GM12878 (cell line): ENCODE results near the gene NUDCD2. TPM values are rescaled to one million over a fixed set of nuclear protein-coding genes. Genes with fewer than 3 reads are reported as not detected.

Experiments used
- BHLHE40 ChIP-seq, 2 experiments: fragments of 450-650 bp in 1 of 2; IDR thresholded peaks; 2 replicates each; pipeline ENCODE4 v1.6.1; 2011 to 2017; ENCODE audit warnings: low read depth in 2 of 2, borderline replicate concordance in 1 of 2, improper control_type of control experiment in 1 of 2, low read length in 1 of 2, mild to moderate bottlenecking in 1 of 2
- CHD2 ChIP-seq: IDR thresholded peaks from 2 replicates; pipeline ENCODE4 v1.6.1; 2011; ENCODE audit warnings: low read depth, low read length, improper control_type of control experiment, borderline replicate concordance
- CREB1 ChIP-seq: IDR thresholded peaks from 2 replicates; pipeline ENCODE4 v1.6.1; 2012; ENCODE audit warnings: low read depth, mild to moderate bottlenecking, inconsistent platforms
- DPF2 ChIP-seq: fragments of 450-650 bp; IDR thresholded peaks from 2 replicates; pipeline ENCODE4 v1.6.1; 2017; ENCODE audit warnings: mild to moderate bottlenecking
- EP300 ChIP-seq, 2 experiments: fragments of 150-350 bp in 1 of 2; IDR thresholded peaks; 2 replicates each; pipeline ENCODE4 v1.6.1; 2011 to 2012; ENCODE audit warnings: low read depth in 2 of 2, low read length in 2 of 2, borderline replicate concordance in 1 of 2, improper control_type of control experiment in 1 of 2, inconsistent platforms in 1 of 2; ENCODE audit not compliant: control insufficient read depth in 1 of 2
- EZH2 ChIP-seq: IDR thresholded peaks from 2 replicates; pipeline ENCODE4 v1.6.1; 2012; ENCODE audit warnings: low read depth, mild to moderate bottlenecking, control low read depth, inconsistent platforms, low read length, borderline replicate concordance; ENCODE audit not compliant: control insufficient read depth
- HCFC1 ChIP-seq: fragments of 150-350 bp; IDR thresholded peaks from 2 replicates; pipeline ENCODE4 v1.6.1; 2014; ENCODE audit warnings: low read length
- HDAC2 ChIP-seq: fragments of 200-600 bp; sonication (generic); IDR thresholded peaks from 2 replicates; pipeline ENCODE4 v1.6.1; 2017
- HDAC6 ChIP-seq: fragments of 200-600 bp; sonication (generic); IDR thresholded peaks from one replicate; pipeline ENCODE4 v1.8.0; 2017; ENCODE audit warnings: antibody characterized with exemption; ENCODE audit not compliant: unreplicated experiment
- IKZF2 ChIP-seq, 2 experiments: fragments of 450-650 bp; IDR thresholded peaks; 2 replicates each; pipeline ENCODE4 v1.6.1; 2017; ENCODE audit warnings: mild to moderate bottlenecking in 2 of 2, moderate library complexity in 2 of 2
- IRF3 ChIP-seq: fragments of 450-650 bp; IDR thresholded peaks from 2 replicates; pipeline ENCODE4 v1.6.1; 2014; ENCODE audit warnings: mild to moderate bottlenecking
- PBX3 ChIP-seq: IDR thresholded peaks from 2 replicates; pipeline ENCODE4 v1.6.1; 2011; ENCODE audit warnings: mild to moderate bottlenecking, low read depth, low read length, moderate library complexity; ENCODE audit not compliant: insufficient replicate concordance
- POLR2A ChIP-seq: IDR thresholded peaks from 2 replicates; pipeline ENCODE4 v1.6.1; 2011; ENCODE audit warnings: low read depth, mild to moderate bottlenecking, low read length
- RBBP5 ChIP-seq: fragments of 200-600 bp; sonication (generic); conservative IDR thresholded peaks from 2 replicates; pipeline ENCODE4 v1.6.1; 2016
- SP1 ChIP-seq: IDR thresholded peaks from one replicate; pipeline ENCODE4 v1.6.1; 2011; ENCODE audit warnings: low read depth, low read length
- TARDBP ChIP-seq: IDR thresholded peaks from 2 replicates; pipeline ENCODE4 v1.6.1; 2016; ENCODE audit warnings: borderline replicate concordance
- TBL1XR1 ChIP-seq: IDR thresholded peaks from 2 replicates; pipeline ENCODE4 v1.6.1; 2012; ENCODE audit warnings: low read depth, low read length, improper control_type of control experiment
- TCF3 ChIP-seq: IDR thresholded peaks from 2 replicates; pipeline ENCODE4 v1.6.1; 2012; ENCODE audit warnings: low read depth, mild to moderate bottlenecking, low read length, borderline replicate concordance; ENCODE audit not compliant: insufficient read depth
- YBX1 ChIP-seq: fragments of 450-650 bp; IDR thresholded peaks from 2 replicates; pipeline ENCODE4 v1.6.1; 2016; ENCODE audit warnings: antibody characterized with exemption
- YY1 ChIP-seq: IDR thresholded peaks from 2 replicates; pipeline ENCODE4 v1.6.1; 2011; ENCODE audit warnings: low read depth, mild to moderate bottlenecking, low read length
- ZBTB33 ChIP-seq: fragments of 450-650 bp; IDR thresholded peaks from 2 replicates; pipeline ENCODE4 v1.6.1; 2017; ENCODE audit warnings: mild to moderate bottlenecking
- polyA plus RNA-seq, 11 experiments: library from polyadenylated mRNA; depleted of rRNA in 4 of 11; unstranded in 6 of 11; stranded (reverse) in 5 of 11; fragments of >200 nt; fragmentation: Nextera tagmentation in 4 of 11; fragmentation: Illumina TruSeq in 1 of 11; extraction: Ambion mirVana in 4 of 11; extraction: Trizol in 1 of 11; gene quantifications; 1 replicate in 1 of 11; 2 replicates in 10 of 11; pipeline versions ENCODE4 v1.2.1 to v1.2.3, GENCODE V29; 2011 to 2016; ENCODE audit warnings: inconsistent platforms in 2 of 11, missing spikeins in 2 of 11, low read depth in 1 of 11
- total RNA-seq, 4 experiments: library from RNA; depleted of rRNA in 3 of 4; stranded (reverse); fragments of >200 nt in 3 of 4; fragmentation: Illumina TruSeq in 1 of 4; extraction: Trizol in 1 of 4; gene quantifications; 2 replicates each; pipeline versions ENCODE4 v1.2.1 to v1.2.3, GENCODE V29; 2013 to 2021
- TF ChIP-seq, protein P1 (sequence below): IDR thresholded peaks from 2 replicates; pipeline ENCODE4 v1.6.1; 2012; ENCODE audit warnings: low read depth, low read length, improper control_type of control experiment
- TF ChIP-seq, protein P2 (sequence below): fragments of 450-650 bp; IDR thresholded peaks from 2 replicates; pipeline ENCODE4 v1.6.1; 2016; ENCODE audit warnings: mild to moderate bottlenecking
- TF ChIP-seq, protein P3 (sequence below): fragments of 450-650 bp; IDR thresholded peaks from 2 replicates; pipeline ENCODE4 v1.6.1; 2016; ENCODE audit warnings: mild to moderate bottlenecking

The NUDCD2 gene
- total and polyA plus RNA-seq, 10 of the 15 experiments (the other 5 are each of a cell fraction or from before 2014, with no cell fraction given) = 9.1 to 133 (median 24.6) TPM

GRCh38 chr5:163505368-163506094 is 45.6 kb upstream of the NUDCD2 start, which contains the start of gene MAT2B (continued):
- TF ChIP-seq, protein P1, sequence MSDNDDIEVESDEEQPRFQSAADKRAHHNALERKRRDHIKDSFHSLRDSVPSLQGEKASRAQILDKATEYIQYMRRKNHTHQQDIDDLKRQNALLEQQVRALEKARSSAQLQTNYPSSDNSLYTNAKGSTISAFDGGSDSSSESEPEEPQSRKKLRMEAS = peak; percentile 69
- peak; percentile 27; the same call in 1 of the 2 replicates for TF ChIP-seq HCFC1
- peak; percentile 68; the same call in 1 of the 2 replicates for TF ChIP-seq TARDBP
- no peak for TF ChIP-seq YBX1
- peak; percentile 75 for TF ChIP-seq HDAC6
- peak; percentile 49 to 62 for TF ChIP-seq IKZF2 (IDR thresholded peaks at IDR 0.05)
- TF ChIP-seq EZH2 = no peak
- peak; percentile 70 to 73; a peak in 2 of 4 replicates for TF ChIP-seq BHLHE40 (IDR thresholded peaks at IDR 0.05; ENCODE audit: borderline replicate concordance in 1 of 2, low read depth in 2 of 2, low read length in 1 of 2)
- TF ChIP-seq YY1 = peak; percentile 64
- TF ChIP-seq SP1 = peak; percentile 62
- TF ChIP-seq TCF3 = 0 out of 2 replicates have a peak, but pooled peaks have one; percentile 55
- TF ChIP-seq POLR2A = peak; percentile 98
- TF ChIP-seq PBX3 = no peak
- peak; percentile 80; the same call in 1 of the 2 replicates for TF ChIP-seq CHD2
- peak; percentile 13; the same call in 1 of the 2 replicates for TF ChIP-seq IRF3
- TF ChIP-seq RBBP5 = no peak
- TF ChIP-seq ZBTB33 = no peak
- TF ChIP-seq, protein P2, sequence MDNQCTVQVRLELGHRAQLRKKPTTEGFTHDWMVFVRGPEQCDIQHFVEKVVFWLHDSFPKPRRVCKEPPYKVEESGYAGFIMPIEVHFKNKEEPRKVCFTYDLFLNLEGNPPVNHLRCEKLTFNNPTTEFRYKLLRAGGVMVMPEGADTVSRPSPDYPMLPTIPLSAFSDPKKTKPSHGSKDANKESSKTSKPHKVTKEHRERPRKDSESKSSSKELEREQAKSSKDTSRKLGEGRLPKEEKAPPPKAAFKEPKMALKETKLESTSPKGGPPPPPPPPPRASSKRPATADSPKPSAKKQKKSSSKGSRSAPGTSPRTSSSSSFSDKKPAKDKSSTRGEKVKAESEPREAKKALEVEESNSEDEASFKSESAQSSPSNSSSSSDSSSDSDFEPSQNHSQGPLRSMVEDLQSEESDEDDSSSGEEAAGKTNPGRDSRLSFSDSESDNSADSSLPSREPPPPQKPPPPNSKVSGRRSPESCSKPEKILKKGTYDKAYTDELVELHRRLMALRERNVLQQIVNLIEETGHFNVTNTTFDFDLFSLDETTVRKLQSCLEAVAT = peak; percentile 68; the same call in 1 of the 2 replicates
- TF ChIP-seq HDAC2 = no peak
- peak; percentile 82; the same call in 1 of the 2 replicates for TF ChIP-seq CREB1
- 0 out of 2 replicates have a peak, but pooled peaks have one; percentile 50 for TF ChIP-seq DPF2
- TF ChIP-seq, protein P3, sequence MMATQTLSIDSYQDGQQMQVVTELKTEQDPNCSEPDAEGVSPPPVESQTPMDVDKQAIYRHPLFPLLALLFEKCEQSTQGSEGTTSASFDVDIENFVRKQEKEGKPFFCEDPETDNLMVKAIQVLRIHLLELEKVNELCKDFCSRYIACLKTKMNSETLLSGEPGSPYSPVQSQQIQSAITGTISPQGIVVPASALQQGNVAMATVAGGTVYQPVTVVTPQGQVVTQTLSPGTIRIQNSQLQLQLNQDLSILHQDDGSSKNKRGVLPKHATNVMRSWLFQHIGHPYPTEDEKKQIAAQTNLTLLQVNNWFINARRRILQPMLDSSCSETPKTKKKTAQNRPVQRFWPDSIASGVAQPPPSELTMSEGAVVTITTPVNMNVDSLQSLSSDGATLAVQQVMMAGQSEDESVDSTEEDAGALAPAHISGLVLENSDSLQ = peak; percentile 30; the same call in 1 of the 2 replicates
- TF ChIP-seq EP300 (IDR thresholded peaks at IDR 0.05; ENCODE audit: borderline replicate concordance in 1 of 2, control insufficient read depth in 1 of 2, low read depth in 2 of 2, low read length in 2 of 2) = peak; percentile 39 to 52; a peak in 2 of 4 replicates
- peak; percentile 73; the same call in 1 of the 2 replicates for TF ChIP-seq TBL1XR1
